Activated B cell treated with CpG ODN at 0.5 μM for 24 hours (primary cell): ENCODE results near the gene SERTAD2. TPM values are rescaled to one million over a fixed set of nuclear protein-coding genes. Genes with fewer than 3 reads are reported as not detected.

Experiments used
- ATAC-seq: fragments of 200-7000 bp; cut with Tn5 transposase; one replicate; pipeline ENCODE4 v1.10.0; 2021; ENCODE audit warnings: low read depth, mild to moderate bottlenecking, moderate library complexity
- CTCF ChIA-PET: fragments of 350-600 bp; sonication (Branson Sonifier 250); formaldehyde crosslinking; loops from one replicate; lab custom pipeline; 2021; ENCODE audit warnings: antibody characterized with exemption; lab: Charles Lee
- POLR2A ChIA-PET: fragments of 350-600 bp; sonication (Branson Sonifier 250); formaldehyde crosslinking; loops from one replicate; lab custom pipeline; 2021; ENCODE audit warnings: antibody characterized with exemption; lab: Charles Lee
- DNase-seq: peaks from one replicate; pipeline ENCODE4 v3.0.0; 2022
- H3K27ac Mint-ChIP-seq: one replicate; pipeline ENCODE4 v1.8.0; 2020; ENCODE audit warnings: mixed read lengths
- H3K27me3 Mint-ChIP-seq: one replicate; pipeline ENCODE4 v1.8.0; 2021; ENCODE audit warnings: mixed read lengths
- H3K36me3 Mint-ChIP-seq: one replicate; pipeline ENCODE4 v1.8.0; 2021; ENCODE audit warnings: low read depth, mixed read lengths
- H3K4me1 Mint-ChIP-seq: one replicate; pipeline ENCODE4 v1.8.0; 2021; ENCODE audit warnings: mixed read lengths
- H3K4me3 Mint-ChIP-seq: one replicate; pipeline ENCODE4 v1.8.0; 2020; ENCODE audit warnings: mild to moderate bottlenecking, mixed read lengths
- H3K9me3 Mint-ChIP-seq: one replicate; pipeline ENCODE4 v1.8.0; 2020; ENCODE audit warnings: mixed read lengths
- CTCF ChIP-seq: fragments of 200-600 bp; IDR thresholded peaks from one replicate; pipeline ENCODE4 v1.8.0; 2022; ENCODE audit warnings: antibody characterized with exemption, mild to moderate bottlenecking
- intact Hi-C: fragments of 100-400 bp; cut with micrococcal nuclease; formaldehyde crosslinking; loops from one replicate; pipeline ENCODE4 v1.15.1; 2024
- total RNA-seq: library from RNA; stranded (reverse); gene quantifications from 2 replicates; pipeline ENCODE4 v1.2.3, GENCODE V29; 2022

SERTAD2 gene
- total RNA-seq, 1 donor from 2014 or later = 47.3 TPM

GRCh38 chr2:64617631-64618151, 36.0 kb downstream of the SERTAD2 start:
- Mint-ChIP-seq H3K36me3 (no peaks in the 10 kb centered on the region), H3K4me3 (no peak overlapping the region), H3K27me3 (no peaks in the 10 kb centered on the region), H3K4me1 (peaks cover 6% of the 10 kb centered on the region), H3K27ac (no peak overlapping the region), H3K9me3 (no peaks in the 10 kb centered on the region)
- intact Hi-C loops = no loop called here
- TF ChIP-seq CTCF = no peak
- ChIA-PET POLR2A (interaction anchor here (0.8 to 2.5 kb wide), 4 partner anchors 8 to 19 kb away, joined by 3 to 13 read pairs (median 6); no protein-coding TSS in a partner anchor), CTCF (interaction anchor here (0.7 to 2.0 kb wide), 5 partner anchors 10 to 287 kb away, joined by 3 to 5 read pairs (median 3); no protein-coding TSS in a partner anchor)
- ATAC-seq (no peak), DNase-seq (no peak)

GRCh38 chr2:64615844-64616536, 37.7 kb downstream of the SERTAD2 start:
- no peak for DNase-seq
- no peak for ATAC-seq
- H3K9me3 Mint-ChIP-seq = no peaks in the 10 kb centered on the region
- no peaks in the 10 kb centered on the region for H3K27me3 Mint-ChIP-seq
- H3K27ac Mint-ChIP-seq = no peak overlapping the region
- peaks cover 6% of the 10 kb centered on the region for H3K4me1 Mint-ChIP-seq
- intact Hi-C loops = no loop called here
- no peak for TF ChIP-seq CTCF
- no peaks in the 10 kb centered on the region for H3K36me3 Mint-ChIP-seq
- CTCF ChIA-PET = interaction anchor here (0.9 kb wide), 1 partner anchor 29 kb away, joined by 3 read pairs; no protein-coding TSS in a partner anchor
- POLR2A ChIA-PET = interaction anchor here (0.6 to 1.1 kb wide), 5 partner anchors 9 to 374 kb away, joined by 3 to 7 read pairs (median 4); no protein-coding TSS in a partner anchor
- H3K4me3 Mint-ChIP-seq = no peak overlapping the region

GRCh38 chr2:64615192-64615763, 38.4 kb downstream of the SERTAD2 start:
- DNase-seq = no peak
- Mint-ChIP-seq H3K9me3 (no peaks in the 10 kb centered on the region), H3K27ac (no peak overlapping the region), H3K4me1 (peaks cover 6% of the 10 kb centered on the region), H3K36me3 (no peaks in the 10 kb centered on the region), H3K27me3 (no peaks in the 10 kb centered on the region), H3K4me3 (no peak overlapping the region)
- ChIA-PET CTCF (interaction anchor here (0.7 to 0.9 kb wide), 2 partner anchors 28 to 31 kb away, joined by 3 read pairs; no protein-coding TSS in a partner anchor), POLR2A (interaction anchor here (0.7 kb wide), 1 partner anchor 23 kb away, joined by 3 read pairs; no protein-coding TSS in a partner anchor)
- intact Hi-C loops = no loop called here
- ATAC-seq = no peak
- TF ChIP-seq CTCF = no peak

- no peaks in the 10 kb centered on the region for H3K27me3 Mint-ChIP-seq
- DNase-seq (no peak), ATAC-seq (no peak)
- no peak for TF ChIP-seq CTCF
- no peaks in the 10 kb centered on the region for H3K36me3 Mint-ChIP-seq
- H3K27ac Mint-ChIP-seq = no peak overlapping the region
- ChIA-PET POLR2A (interaction anchor here (0.5 to 1.5 kb wide), 2 partner anchors 41 to 259 kb away, joined by 3 to 8 read pairs; partner anchors contain the start of gene SERTAD2), CTCF (no interaction called here)
- intact Hi-C loops = no loop called here
- H3K4me1 Mint-ChIP-seq = peaks cover 17% of the 10 kb centered on the region
- H3K9me3 Mint-ChIP-seq = no peaks in the 10 kb centered on the region
- H3K4me3 Mint-ChIP-seq = no peak overlapping the region
Measured at GRCh38 chr2:64613276-64613675, 40.4 kb downstream of the SERTAD2 start.
